Esophagus muscularis mucosa (tissue), 3 donors: ENCODE data around the gene SLC26A2.

Source experiments
- CTCF ChIP-seq, 3 experiments: fragments of 200-600 bp in 2 of 3; fragments of 450-650 bp in 1 of 3; sonication (generic) in 2 of 3; IDR thresholded peaks; one replicate each; pipeline ENCODE4 v1.5.1; 2017 to 2019; ENCODE audit warnings: antibody characterized with exemption in 3 of 3, mild to moderate bottlenecking in 2 of 3, moderate library complexity in 1 of 3
- POLR2A ChIP-seq: fragments of 450-650 bp; IDR thresholded peaks from one replicate; pipeline ENCODE4 v1.6.1; 2017; ENCODE audit warnings: antibody characterized with exemption, moderate library complexity, mild to moderate bottlenecking, low read depth
- POLR2AphosphoS5 ChIP-seq, 2 donors: sonication (generic); formaldehyde crosslinking; IDR thresholded peaks; one replicate each; pipeline ENCODE4 v1.6.1; 2017; ENCODE audit warnings: antibody characterized with exemption in 2 of 2

GRCh38 chr5:149939546-149939945 lies 21.0 kb upstream of the SLC26A2 start:
- TF ChIP-seq POLR2A (no peak), CTCF (IDR thresholded peaks at IDR 0.05) (no peak), POLR2AphosphoS5 (IDR thresholded peaks at IDR 0.05) (no peak)
